HL-60/S4 (cell line): Measurements from ENCODE around the gene LCN12.
"Not testable (repeated sequence)": the region's sequence is repeated elsewhere in the genome, so short reads cannot be mapped to it uniquely, and the experiment has no call there.

ENCODE experiments used
- in situ Hi-C: fragments of 300-500 bp; cut with MboI; formaldehyde crosslinking; loops from 2 replicates; pipeline ENCODE4 v1.14.3; 2022; ENCODE audit warnings: low sequenced_read_pairs

Gene LCN12

GRCh38 chr9:136985027-136985602, 33.0 kb downstream of the LCN12 start:
- in situ Hi-C loops, result no loop called here

DNA sequence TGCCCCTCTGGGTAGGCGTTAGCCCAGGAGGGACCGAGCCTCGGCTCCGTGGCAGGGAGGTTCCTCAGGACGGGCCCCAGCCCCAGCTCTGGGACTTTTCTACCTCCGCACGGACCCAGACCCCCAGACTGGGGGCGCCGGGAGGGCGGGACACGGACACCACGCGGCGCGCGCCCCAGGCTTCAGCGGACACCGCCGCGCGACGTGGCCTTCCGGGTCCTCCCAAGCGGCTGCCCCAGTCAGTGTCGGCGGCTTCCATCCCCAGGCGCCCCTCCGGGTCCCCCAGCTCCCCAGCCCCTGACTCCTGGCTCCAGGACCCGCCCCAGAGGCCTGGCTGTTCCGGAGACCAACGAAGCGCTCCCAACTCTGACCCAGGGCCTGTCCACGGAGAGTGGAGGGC, 33.8 kb downstream of the LCN12 start:
- in situ Hi-C loops, result no loop called here

- in situ Hi-C loops, result no loop called here
Observed at GRCh38 chr9:136988872-136989271, 36.8 kb downstream of the LCN12 start.

GRCh38 chr9:136990242-136990911, 38.3 kb downstream of the LCN12 start:
- in situ Hi-C loops, result no loop called here

GRCh38 chr9:136991993-136992818, 40.1 kb downstream of the LCN12 start, which contains the start of gene PAXX:
Gene PAXX, plus strand, starts transcription at chr9:136992422. Its CDS starts 22 bp downstream, at chr9:136992444.
- in situ Hi-C loops, result no loop called here

GRCh38 chr9:136992819-136993369, 40.8 kb downstream of the LCN12 start:
- in situ Hi-C loops, result no loop called here

GRCh38 chr9:136994180-136994887, 42.3 kb downstream of the LCN12 start:
- in situ Hi-C loops, result no loop called here

DNA sequence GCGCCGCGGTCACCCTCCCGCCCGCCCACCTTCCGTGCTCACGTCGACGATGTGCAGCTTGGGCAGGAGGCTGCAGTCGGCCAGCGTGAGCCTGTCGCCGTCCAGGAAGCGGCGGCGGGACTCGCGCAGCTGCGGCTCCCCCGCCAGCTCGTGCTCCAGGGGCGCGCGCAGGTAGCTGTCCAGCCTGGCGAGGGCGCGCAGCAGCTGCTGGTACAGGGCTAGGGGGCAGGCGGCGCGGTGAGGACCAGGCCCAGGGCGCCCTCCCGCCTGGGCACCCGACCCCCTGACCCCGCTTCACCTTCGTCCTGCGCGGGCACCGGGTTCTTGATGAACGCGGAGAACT, 42.8 kb downstream of the LCN12 start:
- in situ Hi-C loops, result no loop called here

- in situ Hi-C loops, result no loop called here
Observed at GRCh38 chr9:136995362-136995761, 43.3 kb downstream of the LCN12 start.

GRCh38 chr9:136995772-136996311, 43.8 kb downstream of the LCN12 start:
- in situ Hi-C loops, result no loop called here

- in situ Hi-C loops, result no loop called here
Observed at GRCh38 chr9:136996361-136997292, 44.6 kb downstream of the LCN12 start, which contains the start of gene CLIC3. Gene CLIC3, minus strand, starts transcription at chr9:136996568. Its CDS starts 25 bp downstream, at chr9:136996543.

DNA sequence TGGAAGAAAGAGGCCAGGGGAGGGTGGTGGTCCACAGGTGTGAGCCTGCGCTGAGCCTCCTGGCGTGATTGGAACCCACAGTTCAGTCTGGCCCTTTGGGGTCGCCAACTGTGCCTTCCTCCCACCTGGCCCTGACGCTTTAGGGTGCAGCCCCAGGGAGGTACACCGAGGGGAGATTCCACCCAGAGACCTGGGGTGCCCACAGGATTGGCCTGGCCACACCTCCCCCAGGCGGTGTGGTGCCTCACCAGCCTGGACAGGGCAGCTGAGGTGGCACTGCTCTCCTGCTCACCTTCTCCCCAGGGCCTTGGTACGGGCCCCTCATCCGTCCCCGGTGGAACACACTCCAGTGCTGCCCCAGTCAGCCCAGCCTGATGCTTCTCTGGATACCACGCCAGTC, 45.3 kb downstream of the LCN12 start:
- in situ Hi-C loops, result no loop called here

- in situ Hi-C loops, result no loop called here
Observed at GRCh38 chr9:136997830-136998234, 45.8 kb downstream of the LCN12 start.

DNA sequence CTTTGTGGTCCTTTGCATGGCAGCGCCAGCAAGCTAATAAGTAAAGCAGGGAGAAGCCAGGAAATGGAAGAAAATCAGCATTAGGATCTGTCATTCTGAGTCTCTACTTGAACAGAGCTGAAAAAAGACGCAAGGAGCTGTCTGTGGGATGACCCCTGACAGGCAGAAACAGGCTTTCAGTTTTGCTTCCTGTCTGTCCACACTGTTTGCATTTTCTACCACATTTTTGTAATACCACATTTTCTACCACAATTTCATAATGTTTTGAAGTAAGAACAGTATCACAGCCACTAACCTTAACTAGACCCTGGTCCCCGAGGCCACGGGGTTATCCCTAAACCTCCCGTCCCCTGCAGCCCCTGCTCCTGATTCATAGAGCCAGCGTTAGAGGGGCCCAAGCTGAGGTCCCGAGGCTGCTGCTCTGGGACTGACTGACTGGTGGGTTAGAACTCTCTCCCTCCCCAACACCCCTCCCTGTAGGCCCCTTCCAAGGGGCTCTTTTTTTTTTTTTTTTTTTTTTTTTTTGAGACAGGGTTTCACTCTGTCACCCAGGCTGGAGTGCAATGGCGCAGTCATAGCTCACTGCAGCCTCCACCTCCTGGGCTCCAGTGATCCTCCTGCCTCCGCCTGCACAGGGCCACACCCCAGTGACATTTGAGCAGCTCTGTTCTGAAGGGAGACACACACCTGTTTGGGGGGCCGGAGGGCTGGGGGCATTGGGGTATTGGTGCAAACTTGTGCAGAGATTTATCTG, 48.3 kb downstream of the LCN12 start:
- in situ Hi-C loops, result no loop called here

GRCh38 chr9:137001857-137002645, 50.0 kb downstream of the LCN12 start:
- in situ Hi-C loops, result no loop called here

- in situ Hi-C loops, result no loop called here
Observed at GRCh38 chr9:137002646-137003041, 50.6 kb downstream of the LCN12 start.

DNA sequence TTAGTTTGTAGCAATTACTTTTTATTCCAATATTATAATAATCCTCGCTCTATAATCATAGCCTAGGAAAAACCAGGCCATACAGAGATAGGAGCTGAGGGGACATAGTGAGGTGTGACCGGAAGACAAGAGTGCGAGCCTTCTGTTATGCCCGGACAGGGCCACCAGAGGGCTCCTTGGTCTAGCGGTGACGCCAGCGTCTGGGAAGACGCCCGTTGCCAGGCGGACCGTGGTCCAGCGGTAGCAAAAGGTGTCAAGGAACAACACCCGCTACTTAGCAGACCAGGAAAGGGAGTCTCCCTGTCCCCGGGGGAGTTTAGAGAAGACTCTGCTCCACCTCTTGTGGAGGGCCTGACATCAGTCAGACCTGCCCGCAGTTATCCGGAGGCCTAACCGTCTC, 52.2 kb downstream of the LCN12 start:
- in situ Hi-C loops, result not testable (repeated sequence)
